ENCODE results near the gene TRPM3.
"Not testable (repeated sequence)": the region's sequence is repeated elsewhere in the genome, so short reads cannot be mapped to it uniquely, and the experiment has no call there.

GRCh38 chr9:70966380-70966779, 155.0 kb downstream of the TRPM3 start:
- not testable (repeated sequence) for TF ChIP-seq CDX4 (CRISPR knock-in tag; IDR thresholded peaks at IDR 0.05; ENCODE audit: borderline replicate concordance); ZBTB43 (CRISPR knock-in tag; IDR thresholded peaks at IDR 0.05); ZNF281 (CRISPR knock-in tag; IDR thresholded peaks at IDR 0.05); IRF2 (CRISPR knock-in tag; IDR thresholded peaks at IDR 0.05; ENCODE audit: borderline replicate concordance, low read depth); CTCF (IDR thresholded peaks at IDR 0.05); USF2 (CRISPR knock-in tag; IDR thresholded peaks at IDR 0.05); ZNF138 (CRISPR knock-in tag; conservative IDR thresholded peaks at IDR 0.05); ZNF396 (CRISPR knock-in tag; IDR thresholded peaks at IDR 0.05; ENCODE audit: borderline replicate concordance); ZBTB21 (CRISPR knock-in tag; IDR thresholded peaks at IDR 0.05; ENCODE audit: borderline replicate concordance); NFYB (CRISPR knock-in tag; conservative IDR thresholded peaks at IDR 0.05; ENCODE audit: low read depth); TP53 (CRISPR knock-in tag; IDR thresholded peaks at IDR 0.05)
- TF ChIP-seq, protein P1, sequence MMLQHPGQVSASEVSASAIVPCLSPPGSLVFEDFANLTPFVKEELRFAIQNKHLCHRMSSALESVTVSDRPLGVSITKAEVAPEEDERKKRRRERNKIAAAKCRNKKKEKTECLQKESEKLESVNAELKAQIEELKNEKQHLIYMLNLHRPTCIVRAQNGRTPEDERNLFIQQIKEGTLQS (CRISPR knock-in tag; conservative IDR thresholded peaks at IDR 0.05), result not testable (repeated sequence)
- TF ChIP-seq, protein P2, sequence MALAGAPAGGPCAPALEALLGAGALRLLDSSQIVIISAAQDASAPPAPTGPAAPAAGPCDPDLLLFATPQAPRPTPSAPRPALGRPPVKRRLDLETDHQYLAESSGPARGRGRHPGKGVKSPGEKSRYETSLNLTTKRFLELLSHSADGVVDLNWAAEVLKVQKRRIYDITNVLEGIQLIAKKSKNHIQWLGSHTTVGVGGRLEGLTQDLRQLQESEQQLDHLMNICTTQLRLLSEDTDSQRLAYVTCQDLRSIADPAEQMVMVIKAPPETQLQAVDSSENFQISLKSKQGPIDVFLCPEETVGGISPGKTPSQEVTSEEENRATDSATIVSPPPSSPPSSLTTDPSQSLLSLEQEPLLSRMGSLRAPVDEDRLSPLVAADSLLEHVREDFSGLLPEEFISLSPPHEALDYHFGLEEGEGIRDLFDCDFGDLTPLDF (CRISPR knock-in tag; IDR thresholded peaks at IDR 0.05), result not testable (repeated sequence)

Data from WTC11 (cell line).